Measurements from ENCODE around the gene RNASEH2A. TPM values are rescaled to one million over a fixed set of nuclear protein-coding genes. Genes with fewer than 3 reads are reported as not detected.

RNASEH2A gene
- total RNA-seq, 2 donors from 2014 or later = 8.7 to 11.5 TPM

DNA sequence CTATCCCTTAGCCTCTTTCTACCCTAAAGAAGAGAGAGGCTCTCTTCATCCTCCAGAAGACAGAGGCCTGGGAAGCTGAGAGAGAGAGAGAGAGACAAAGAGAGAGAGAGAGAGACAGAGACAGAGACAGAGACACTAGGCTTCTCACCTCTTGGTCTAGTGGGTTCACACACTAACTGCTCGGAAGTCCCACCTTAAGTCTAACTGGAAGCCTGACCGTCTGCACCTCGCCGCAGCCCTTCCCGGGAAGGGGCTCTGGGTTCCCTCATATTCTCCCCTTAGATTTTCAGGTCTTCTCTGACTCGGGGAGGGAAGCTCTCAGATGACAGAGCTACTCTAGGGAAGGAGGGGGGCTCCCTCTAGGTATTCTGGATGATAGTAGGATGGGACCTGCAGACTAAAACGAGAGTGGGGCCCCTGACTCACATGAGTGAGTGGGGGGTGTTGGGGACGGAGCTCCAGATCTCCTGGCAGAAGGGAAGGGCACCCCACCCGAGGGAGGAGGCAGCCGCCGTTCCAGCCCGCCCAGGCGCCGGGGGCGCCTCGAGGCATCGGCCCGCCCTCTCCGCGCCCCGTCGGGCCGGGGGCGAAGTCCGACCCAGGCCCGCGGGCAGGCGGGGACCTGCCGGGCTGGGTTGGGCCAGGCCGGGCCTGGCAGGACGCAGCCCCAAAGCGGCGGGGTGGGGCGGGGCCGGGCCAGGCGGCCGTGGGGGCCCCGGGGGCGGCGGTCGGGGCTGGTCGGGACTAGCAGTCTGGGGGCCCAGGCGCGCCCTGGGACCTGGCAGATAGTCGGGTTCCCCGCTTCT is 17.1 kb upstream of the RNASEH2A start:
- WGBS = 2% methylated on average over 18 of the region's 46 CpGs
- TF ChIP-seq POLR2AphosphoS5 (IDR thresholded peaks at IDR 0.05) (no peak), POLR2A (IDR thresholded peaks at IDR 0.05) (no peak)
- TF ChIP-seq, protein P1, sequence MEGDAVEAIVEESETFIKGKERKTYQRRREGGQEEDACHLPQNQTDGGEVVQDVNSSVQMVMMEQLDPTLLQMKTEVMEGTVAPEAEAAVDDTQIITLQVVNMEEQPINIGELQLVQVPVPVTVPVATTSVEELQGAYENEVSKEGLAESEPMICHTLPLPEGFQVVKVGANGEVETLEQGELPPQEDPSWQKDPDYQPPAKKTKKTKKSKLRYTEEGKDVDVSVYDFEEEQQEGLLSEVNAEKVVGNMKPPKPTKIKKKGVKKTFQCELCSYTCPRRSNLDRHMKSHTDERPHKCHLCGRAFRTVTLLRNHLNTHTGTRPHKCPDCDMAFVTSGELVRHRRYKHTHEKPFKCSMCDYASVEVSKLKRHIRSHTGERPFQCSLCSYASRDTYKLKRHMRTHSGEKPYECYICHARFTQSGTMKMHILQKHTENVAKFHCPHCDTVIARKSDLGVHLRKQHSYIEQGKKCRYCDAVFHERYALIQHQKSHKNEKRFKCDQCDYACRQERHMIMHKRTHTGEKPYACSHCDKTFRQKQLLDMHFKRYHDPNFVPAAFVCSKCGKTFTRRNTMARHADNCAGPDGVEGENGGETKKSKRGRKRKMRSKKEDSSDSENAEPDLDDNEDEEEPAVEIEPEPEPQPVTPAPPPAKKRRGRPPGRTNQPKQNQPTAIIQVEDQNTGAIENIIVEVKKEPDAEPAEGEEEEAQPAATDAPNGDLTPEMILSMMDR (IDR thresholded peaks at IDR 0.05) = no peak
- Histone ChIP-seq H3K4me3 (peak overlapping the region; percentile 79 to 85), H3K9me3 (no peaks in the 10 kb centered on the region), H3K27me3 (replicated peaks; ENCODE audit: insufficient read depth) (no peaks in the 10 kb centered on the region), H3K36me3 (no peaks in the 10 kb centered on the region), H3K27ac (peak overlapping the region; percentile 100), H3K4me1 (replicated peaks) (peaks cover 54% of the 10 kb centered on the region)
- no peak for DNase-seq (ENCODE audit: low spot score)
- intact Hi-C loops (cut with DNase I) = no loop called here

- H3K4me3 ChIP-seq = peak overlapping the region; percentile 79 to 85
- intact Hi-C loops (cut with DNase I) = loop anchor here (10.0 kb wide), 1 partner anchor 65 kb away; the partner anchor contains the start of gene TNPO2
- no peaks in the 10 kb centered on the region for H3K27me3 ChIP-seq (replicated peaks; ENCODE audit: insufficient read depth)
- peaks cover 46% of the 10 kb centered on the region for H3K4me1 ChIP-seq (replicated peaks)
- H3K36me3 ChIP-seq = no peaks in the 10 kb centered on the region
- peak; percentile 92 for TF ChIP-seq POLR2AphosphoS5 (IDR thresholded peaks at IDR 0.05)
- peak; percentile 79 for TF ChIP-seq POLR2A (IDR thresholded peaks at IDR 0.05)
- TF ChIP-seq, protein P1 (IDR thresholded peaks at IDR 0.05) = peak in 1 of 4 experiments; percentile 19
- WGBS = 1% methylated on average over 34 of the region's 56 CpGs
- DNase-seq (ENCODE audit: low spot score) = peak; percentile 94
- H3K9me3 ChIP-seq = no peaks in the 10 kb centered on the region
- H3K27ac ChIP-seq = peak overlapping the region; percentile 100
Measured at GRCh38 chr19:12789904-12790619, 16.3 kb upstream of the RNASEH2A start.

DNA sequence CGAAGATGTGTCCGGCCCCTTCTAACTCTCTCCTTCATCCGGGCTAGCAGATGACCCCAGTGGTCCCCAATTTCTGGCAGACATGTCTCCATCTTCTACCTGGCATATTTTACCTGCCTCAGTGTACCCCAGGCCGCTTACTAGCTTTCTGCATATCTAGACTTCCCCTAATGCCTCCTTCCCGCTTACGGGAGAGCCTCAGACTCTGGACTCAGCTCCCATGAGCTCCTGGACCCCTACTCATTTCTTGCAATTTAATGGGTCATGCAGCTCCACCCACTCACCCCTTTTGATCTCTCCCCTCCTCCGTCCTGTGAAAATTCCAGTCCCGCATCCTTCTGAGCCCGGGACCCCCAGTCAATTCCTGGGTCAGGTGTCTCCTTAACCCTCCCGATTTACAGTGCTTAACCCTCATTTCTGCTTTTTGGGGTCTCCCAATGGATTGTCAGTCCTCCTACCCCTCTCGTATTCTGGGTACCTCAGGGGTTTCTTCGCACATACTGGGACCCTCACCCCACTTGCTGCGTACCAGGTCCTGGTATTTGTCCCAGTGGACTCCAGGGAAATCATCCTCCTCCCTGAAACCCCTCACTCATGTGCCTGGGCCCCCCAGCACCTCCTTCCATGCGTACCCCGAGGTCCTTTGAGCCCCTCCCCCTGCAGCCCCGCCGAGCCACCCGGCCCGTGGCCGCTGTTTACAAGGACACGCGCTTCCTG is 15.6 kb upstream of the RNASEH2A start:
- no peaks in the 10 kb centered on the region for H3K36me3 ChIP-seq
- no peaks in the 10 kb centered on the region for H3K27me3 ChIP-seq (replicated peaks; ENCODE audit: insufficient read depth)
- WGBS = 2% methylated on average over 22 of the region's 22 CpGs
- peaks cover 39% of the 10 kb centered on the region for H3K4me1 ChIP-seq (replicated peaks)
- H3K27ac ChIP-seq = peak overlapping the region; percentile 100
- TF ChIP-seq, protein P1 (IDR thresholded peaks at IDR 0.05) = no peak
- TF ChIP-seq POLR2A (IDR thresholded peaks at IDR 0.05) (no peak), POLR2AphosphoS5 (IDR thresholded peaks at IDR 0.05) (no peak)
- no peaks in the 10 kb centered on the region for H3K9me3 ChIP-seq
- H3K4me3 ChIP-seq = peak overlapping the region; percentile 79 to 85
- DNase-seq (ENCODE audit: low spot score) = no peak
- intact Hi-C loops (cut with DNase I) = loop anchor here (10.0 kb wide), 1 partner anchor 66 kb away; the partner anchor contains the start of gene TNPO2

- WGBS = under 1% methylated on average over 73 of the region's 73 CpGs
- TF ChIP-seq POLR2AphosphoS5 (IDR thresholded peaks at IDR 0.05) (peak; percentile 100), POLR2A (IDR thresholded peaks at IDR 0.05) (peak; percentile 100)
- TF ChIP-seq, protein P1 (IDR thresholded peaks at IDR 0.05) = peak in 2 of 4 experiments; percentile 11 to 20
- Histone ChIP-seq H3K27ac (peak within 1 kb of the TSS; percentile 100), H3K4me1 (replicated peaks) (peaks cover 32% of the 10 kb centered on the region), H3K9me3 (no peaks in the 10 kb centered on the region), H3K27me3 (replicated peaks; ENCODE audit: insufficient read depth) (no peaks in the 10 kb centered on the region), H3K4me3 (peak within 1 kb of the TSS; percentile 79 to 85), H3K36me3 (no peaks in the 10 kb centered on the region)
- peak; percentile 98 for DNase-seq (ENCODE audit: low spot score)
- intact Hi-C loops (cut with DNase I) = loop anchor here (10.0 kb wide), 1 partner anchor 67 kb away; the partner anchor contains the start of gene TNPO2
Measured at GRCh38 chr19:12791345-12792050, 14.9 kb upstream of the RNASEH2A start, which contains the start of gene JUNB. TSS of gene JUNB (plus strand) at chr19:12791486. CDS start at chr19:12791772, 286 bp downstream.
